ENCODE measurements around the gene PLSCR3.
"Not testable (repeated sequence)": the region's sequence is repeated elsewhere in the genome, so short reads cannot be mapped to it uniquely, and the experiment has no call there.

The PLSCR3 gene

GRCh38 chr17:7379134-7379533 is 15.2 kb downstream of the PLSCR3 start:
- no peak for DNase-seq

GRCh38 chr17:7374353-7374752 is 20.0 kb downstream of the PLSCR3 start:
- no peak for DNase-seq

GRCh38 chr17:7370853-7371252 is 23.5 kb downstream of the PLSCR3 start:
- no peak for DNase-seq

- no peak for DNase-seq
These were observed 24.5 kb downstream of the PLSCR3 start for GRCh38 chr17:7369825-7370224.

GRCh38 chr17:7368599-7368994 is 25.7 kb downstream of the PLSCR3 start:
- not testable (repeated sequence) for DNase-seq

GRCh38 chr17:7367918-7368598 is 26.3 kb downstream of the PLSCR3 start:
- DNase-seq: no peak

- DNase-seq: no peak
These were observed 27.2 kb downstream of the PLSCR3 start for GRCh38 chr17:7367083-7367482.

- not testable (repeated sequence) for DNase-seq
These were observed 28.4 kb downstream of the PLSCR3 start for GRCh38 chr17:7365963-7366362.

GRCh38 chr17:7363311-7363710 is 31.0 kb downstream of the PLSCR3 start:
- DNase-seq: no peak

GRCh38 chr17:7361906-7362305 is 32.4 kb downstream of the PLSCR3 start:
- DNase-seq: no peak

GRCh38 chr17:7357381-7357780 is 36.9 kb downstream of the PLSCR3 start:
- no peak for DNase-seq

GRCh38 chr17:7356756-7357155 is 37.6 kb downstream of the PLSCR3 start:
- DNase-seq: no peak

- peak; percentile 74 for DNase-seq
These were observed 38.2 kb downstream of the PLSCR3 start for GRCh38 chr17:7356072-7356549.

- no peak for DNase-seq
These were observed 38.8 kb downstream of the PLSCR3 start for GRCh38 chr17:7355573-7355972.

- DNase-seq: no peak
These were observed 39.3 kb downstream of the PLSCR3 start, which contains the start of gene TMEM95 for GRCh38 chr17:7355053-7355452. Gene TMEM95 (plus strand): TSS chr17:7355156. CDS start chr17:7355205, 49 bp downstream.

GRCh38 chr17:7354262-7354843 is 40.0 kb downstream of the PLSCR3 start:
- DNase-seq: no peak

GRCh38 chr17:7352910-7353635 is 41.3 kb downstream of the PLSCR3 start:
- no peak for DNase-seq

GRCh38 chr17:7352503-7352889 is 41.8 kb downstream of the PLSCR3 start:
- DNase-seq: no peak

- DNase-seq: no peak
These were observed 42.4 kb downstream of the PLSCR3 start, which contains the start of gene KCTD11 for GRCh38 chr17:7351665-7352502. Gene KCTD11 (plus strand): TSS chr17:7352162.

- no peak for DNase-seq
These were observed 45.7 kb downstream of the PLSCR3 start for GRCh38 chr17:7348478-7349242.

GRCh38 chr17:7347630-7348477 is 46.5 kb downstream of the PLSCR3 start:
- no peak for DNase-seq

All from GDM1 (cell line).